K562 (cell line): ENCODE measurements around the gene TPGS2.

Source experiments
- MAX ChIP-seq: sonication (generic); formaldehyde crosslinking; IDR thresholded peaks from 2 replicates; pipeline ENCODE4 v1.9.0; 2022; ENCODE audit warnings: mild to moderate bottlenecking, missing genetic modification reagents
- NR0B1 ChIP-seq: fragments of 450-650 bp; IDR thresholded peaks from one replicate; pipeline ENCODE4 v1.6.1; 2018; ENCODE audit warnings: mild to moderate bottlenecking, moderate library complexity; ENCODE audit not compliant: partially characterized antibody
- POLR2A ChIP-seq: fragments of 450-650 bp; conservative IDR thresholded peaks from 2 replicates; pipeline ENCODE4 v1.6.1; 2016
- SOX6 ChIP-seq: fragments of 450-650 bp; IDR thresholded peaks from 2 replicates; pipeline ENCODE4 v1.6.1; 2014; ENCODE audit warnings: mild to moderate bottlenecking
- ZNF324 ChIP-seq: fragments of 250-450 bp; sonication (Bioruptor Pico); IDR thresholded peaks from 2 replicates; pipeline ENCODE4 v1.4.0; 2020; ENCODE audit warnings: mild to moderate bottlenecking
- TF ChIP-seq, protein P1 (sequence below), 3 experiments: IDR thresholded peaks in 2 of 3; conservative IDR thresholded peaks in 1 of 3; 2 replicates each; pipeline ENCODE4 v1.5.1; 2011 to 2012; ENCODE audit warnings: low read length in 3 of 3, mild to moderate bottlenecking in 3 of 3, control low read depth in 2 of 3, improper control_type of control experiment in 1 of 3, inconsistent platforms in 1 of 3, low read depth in 1 of 3, mixed read lengths in 1 of 3, moderate library complexity in 1 of 3; ENCODE audit not compliant: insufficient read depth in 2 of 3

DNA sequence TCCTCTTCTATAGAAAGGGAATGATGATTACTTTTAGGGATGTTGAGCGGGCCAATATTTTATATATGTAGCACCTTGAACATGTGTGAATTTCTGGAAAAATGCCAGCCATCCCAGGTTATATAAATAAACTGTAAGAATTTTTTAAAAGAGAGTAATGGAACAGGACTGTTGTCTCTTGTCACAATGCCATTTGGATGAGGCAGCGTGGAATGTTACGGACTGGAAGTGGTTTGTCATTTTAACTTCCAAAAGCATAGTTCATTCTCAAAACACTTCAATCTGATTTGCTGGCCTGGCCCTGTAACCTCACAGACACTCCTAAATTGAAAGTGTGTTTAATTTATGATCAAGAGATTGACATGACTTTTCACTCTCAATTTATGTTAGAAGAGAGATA lies 70.8 kb downstream of the TPGS2 start:
- TF ChIP-seq POLR2A (no peak), NR0B1 (no peak), SOX6 (no peak), ZNF324 (CRISPR knock-in tag) (no peak), MAX (CRISPR knock-in tag) (no peak)
- TF ChIP-seq, protein P1, sequence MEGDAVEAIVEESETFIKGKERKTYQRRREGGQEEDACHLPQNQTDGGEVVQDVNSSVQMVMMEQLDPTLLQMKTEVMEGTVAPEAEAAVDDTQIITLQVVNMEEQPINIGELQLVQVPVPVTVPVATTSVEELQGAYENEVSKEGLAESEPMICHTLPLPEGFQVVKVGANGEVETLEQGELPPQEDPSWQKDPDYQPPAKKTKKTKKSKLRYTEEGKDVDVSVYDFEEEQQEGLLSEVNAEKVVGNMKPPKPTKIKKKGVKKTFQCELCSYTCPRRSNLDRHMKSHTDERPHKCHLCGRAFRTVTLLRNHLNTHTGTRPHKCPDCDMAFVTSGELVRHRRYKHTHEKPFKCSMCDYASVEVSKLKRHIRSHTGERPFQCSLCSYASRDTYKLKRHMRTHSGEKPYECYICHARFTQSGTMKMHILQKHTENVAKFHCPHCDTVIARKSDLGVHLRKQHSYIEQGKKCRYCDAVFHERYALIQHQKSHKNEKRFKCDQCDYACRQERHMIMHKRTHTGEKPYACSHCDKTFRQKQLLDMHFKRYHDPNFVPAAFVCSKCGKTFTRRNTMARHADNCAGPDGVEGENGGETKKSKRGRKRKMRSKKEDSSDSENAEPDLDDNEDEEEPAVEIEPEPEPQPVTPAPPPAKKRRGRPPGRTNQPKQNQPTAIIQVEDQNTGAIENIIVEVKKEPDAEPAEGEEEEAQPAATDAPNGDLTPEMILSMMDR (IDR thresholded peaks at IDR 0.05 in 2 of 3, conservative IDR thresholded peaks at IDR 0.05 in 1 of 3; ENCODE audit: insufficient read depth in 2 of 3, low read depth in 1 of 3, low read length in 3 of 3), result no peak
